Central memory CD4-positive, alpha-beta T cell (primary cell): ENCODE results near the gene UBE2E1.
"Not testable (repeated sequence)": the region's sequence is repeated elsewhere in the genome, so short reads cannot be mapped to it uniquely, and the experiment has no call there.

Experiments used
- DNase-seq: peaks from one replicate; pipeline ENCODE4 v3.0.0; 2022

Gene UBE2E1

GRCh38 chr3:23884481-23884880, 78.7 kb downstream of the UBE2E1 start:
- DNase-seq, result no peak

GRCh38 chr3:23885210-23885609, 79.5 kb downstream of the UBE2E1 start:
- no peak for DNase-seq

DNA sequence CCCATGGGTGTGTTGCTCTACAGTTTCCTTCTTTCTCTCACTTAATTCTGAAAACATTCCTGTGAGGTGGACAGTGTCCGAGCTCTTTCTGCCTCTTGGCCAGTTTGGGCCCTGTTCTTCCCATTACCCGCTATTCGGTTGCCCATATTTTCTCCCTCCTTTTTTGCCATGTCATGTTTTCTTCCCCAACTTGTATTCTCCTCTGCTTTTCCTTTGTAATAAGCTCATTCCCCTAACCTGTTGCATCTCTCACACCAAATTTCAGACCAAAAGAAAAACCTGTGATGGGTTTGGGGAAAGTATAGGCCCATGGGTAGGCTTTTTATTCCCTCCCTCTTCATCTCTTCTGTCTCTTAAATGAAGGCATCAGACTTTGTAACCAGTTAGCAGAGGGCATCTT, 80.6 kb downstream of the UBE2E1 start:
- no peak for DNase-seq

- DNase-seq, result peak; percentile 19
Measured at GRCh38 chr3:23888617-23889228, 83.0 kb downstream of the UBE2E1 start.

GRCh38 chr3:23889386-23889785, 83.6 kb downstream of the UBE2E1 start:
- no peak for DNase-seq

DNA sequence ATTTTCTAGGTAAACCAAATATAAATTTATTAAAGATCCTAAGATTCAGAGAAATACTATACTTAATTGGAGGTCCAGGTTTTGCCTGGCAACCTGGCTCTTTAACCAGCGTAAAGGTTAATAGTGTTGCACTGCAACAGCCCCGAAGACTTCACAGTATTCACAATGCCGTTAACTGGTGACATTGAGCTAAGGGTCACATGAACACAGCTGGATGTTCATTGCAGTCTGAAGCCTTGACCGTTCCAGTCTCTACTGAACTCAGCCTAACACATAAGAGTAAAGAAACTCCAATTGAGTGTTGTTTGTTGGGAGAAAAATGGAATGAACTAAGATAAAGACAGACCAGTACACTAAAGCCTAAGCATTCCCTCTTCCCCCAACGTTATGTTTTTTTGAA, 84.2 kb downstream of the UBE2E1 start:
- DNase-seq, result no peak

DNA sequence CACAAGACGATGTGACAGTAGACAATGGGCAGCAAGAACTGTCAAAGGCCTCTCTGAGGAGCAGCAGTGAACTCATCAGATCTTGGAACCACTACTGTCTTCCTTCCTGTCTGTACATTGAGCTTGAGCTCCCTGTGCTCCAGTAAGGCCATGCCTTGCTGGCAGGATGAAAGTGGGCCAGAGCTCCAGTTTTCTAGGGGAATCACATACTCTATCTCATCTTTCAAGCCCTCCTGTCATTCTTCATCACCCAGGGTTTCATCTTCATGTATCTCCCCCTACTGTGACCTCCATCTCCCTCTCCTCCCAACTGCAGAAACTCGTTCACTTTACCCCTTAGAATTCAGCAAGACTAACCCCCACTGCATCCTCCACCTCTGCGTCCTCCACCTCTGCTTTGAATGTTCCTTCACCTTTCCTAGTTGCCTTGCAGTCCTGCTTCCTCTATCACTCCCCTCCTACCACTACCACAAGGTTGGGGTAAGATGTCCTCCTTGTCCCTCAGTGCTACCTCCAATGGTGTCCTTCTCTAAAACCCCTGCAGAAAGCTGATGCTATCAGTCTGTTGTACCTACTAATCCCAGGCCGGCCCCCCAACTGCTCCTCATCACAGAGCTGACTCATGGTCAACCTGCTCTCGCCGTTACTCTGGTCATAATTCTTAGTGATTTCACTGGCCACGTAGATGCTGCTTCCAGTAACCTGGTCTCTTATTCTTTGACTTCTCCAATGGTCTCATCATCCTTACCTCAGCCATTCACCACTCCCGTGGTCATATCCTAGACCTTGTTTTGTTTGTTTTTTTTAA, 88.7 kb downstream of the UBE2E1 start:
- DNase-seq, result no peak

- DNase-seq, result no peak
Measured at GRCh38 chr3:23895181-23895580, 89.4 kb downstream of the UBE2E1 start.

GRCh38 chr3:23900744-23901143, 95.0 kb downstream of the UBE2E1 start:
- no peak for DNase-seq

DNA sequence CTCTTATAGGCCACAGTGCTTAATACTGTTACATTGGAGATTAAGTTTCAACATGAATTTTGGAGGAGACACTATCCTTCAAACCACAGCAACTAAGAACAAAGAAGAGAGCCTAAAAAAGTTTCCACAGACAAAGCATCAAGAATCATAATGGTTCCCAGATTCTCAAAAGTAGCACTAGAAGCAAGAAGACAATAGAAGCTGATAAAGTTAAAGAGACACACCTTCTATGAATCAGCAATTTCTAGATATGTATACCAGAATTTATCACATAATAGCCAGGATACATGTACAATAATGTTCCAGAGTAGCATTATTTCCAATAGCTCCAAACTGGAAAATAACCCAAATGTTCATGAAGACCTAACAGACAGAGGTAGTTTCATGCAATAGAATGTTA, 98.8 kb downstream of the UBE2E1 start:
- DNase-seq, result no peak

GRCh38 chr3:23909341-23909740, 103.6 kb downstream of the UBE2E1 start:
- DNase-seq, result no peak

DNA sequence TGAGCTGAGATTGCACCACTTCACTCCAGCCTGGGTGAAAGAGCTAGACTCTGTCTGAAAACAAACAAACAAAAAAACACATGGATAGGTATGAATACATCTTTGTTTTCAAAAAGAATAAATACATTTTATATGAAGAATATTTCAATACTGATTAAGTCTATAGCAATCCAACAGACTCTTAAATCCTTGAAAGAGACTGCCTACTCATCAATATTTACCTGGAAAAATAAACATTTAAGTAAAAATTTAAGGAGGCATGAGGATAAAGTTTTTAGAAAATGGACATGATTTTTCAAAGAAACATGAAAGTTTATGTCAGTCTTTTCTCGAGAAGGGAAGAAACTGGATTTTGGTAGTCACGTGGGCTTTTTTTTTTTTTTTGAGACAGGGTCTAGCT, 105.6 kb downstream of the UBE2E1 start:
- DNase-seq, result no peak

DNA sequence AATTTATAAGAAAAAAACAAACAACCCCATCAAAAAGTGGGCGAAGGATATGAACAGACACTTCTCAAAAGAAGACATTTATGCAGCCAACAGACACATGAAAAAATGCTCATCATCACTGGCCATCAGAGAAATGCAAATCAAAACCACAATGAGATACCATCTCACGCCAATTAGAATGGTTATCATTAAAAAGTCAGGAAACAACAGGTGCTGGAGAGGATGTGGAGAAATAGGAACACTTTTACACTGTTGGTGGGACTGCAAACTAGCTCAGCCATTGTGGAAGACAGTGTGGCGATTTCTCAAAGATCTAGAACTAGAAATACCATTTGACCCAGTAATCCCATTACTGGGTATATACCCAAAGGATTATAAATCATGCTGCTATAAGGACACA, 106.6 kb downstream of the UBE2E1 start:
- DNase-seq, result not testable (repeated sequence)

DNA sequence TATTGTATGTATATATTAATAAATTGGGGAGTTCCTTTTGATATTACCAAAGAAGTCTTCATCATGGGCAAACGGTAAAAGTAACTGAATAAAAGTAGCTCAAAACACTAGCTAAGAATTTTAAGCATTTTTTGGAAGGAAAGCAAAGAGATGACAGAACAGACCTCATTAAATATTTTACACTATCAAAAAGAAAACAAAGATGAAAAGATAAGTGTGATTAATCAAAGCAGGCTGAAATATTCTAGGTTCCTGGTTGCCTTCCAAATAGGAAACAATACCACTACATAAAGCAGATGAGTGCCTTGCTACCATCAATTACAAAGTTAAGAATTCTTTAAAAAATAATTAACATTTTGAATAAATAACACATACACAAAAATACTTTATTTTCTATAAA, 107.4 kb downstream of the UBE2E1 start:
- DNase-seq, result no peak

- no peak for DNase-seq
Measured at GRCh38 chr3:23913873-23914743, 108.4 kb downstream of the UBE2E1 start.

- no peak for DNase-seq
Measured at GRCh38 chr3:23915537-23916108, 109.9 kb downstream of the UBE2E1 start.

DNA sequence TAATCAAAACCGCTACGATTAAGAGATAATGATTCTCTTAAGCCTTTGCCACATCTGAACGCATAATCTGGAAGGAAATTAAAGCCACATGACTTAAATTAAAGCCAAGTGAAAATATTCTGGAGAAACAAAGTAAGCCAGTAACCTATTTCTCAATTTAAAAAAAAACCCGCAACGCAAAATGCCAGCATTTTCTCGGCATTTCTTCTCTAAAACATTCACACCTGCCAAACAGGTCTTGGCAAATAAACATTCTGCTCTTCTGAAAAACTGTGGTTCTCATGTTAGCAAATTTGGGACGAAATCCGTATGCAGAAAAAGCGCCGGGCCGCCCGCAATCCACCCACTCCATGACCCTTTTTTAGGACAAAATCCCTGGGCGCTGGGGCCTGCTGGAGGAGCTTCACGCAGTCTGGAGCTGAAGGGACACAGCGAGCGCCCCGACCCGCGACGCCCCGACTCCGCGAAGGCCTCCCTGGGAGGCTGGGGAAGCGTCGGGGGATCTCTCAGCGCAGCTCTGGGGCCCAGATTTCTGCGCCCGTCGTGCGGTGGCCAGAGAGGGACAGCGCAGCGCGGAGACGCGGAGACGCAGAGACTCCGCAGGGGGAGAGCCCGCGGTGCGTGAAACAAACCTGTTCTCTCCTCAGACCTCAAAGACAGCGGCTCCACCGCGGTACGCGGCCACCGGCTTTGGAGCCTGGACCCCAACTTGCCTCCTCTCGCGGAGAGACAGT, 110.6 kb downstream of the UBE2E1 start:
- no peak for DNase-seq

GRCh38 chr3:23916886-23917678, 111.3 kb downstream of the UBE2E1 start, which contains the start of the genes NKIRAS1 and RPL15:
NKIRAS1 (minus strand) TSS chr3:23916990; CDS start chr3:23910904, 6,086 bp downstream.
RPL15 (plus strand) TSS chr3:23917132; CDS start chr3:23917860, 728 bp downstream.
- peak; percentile 97 for DNase-seq

DNA sequence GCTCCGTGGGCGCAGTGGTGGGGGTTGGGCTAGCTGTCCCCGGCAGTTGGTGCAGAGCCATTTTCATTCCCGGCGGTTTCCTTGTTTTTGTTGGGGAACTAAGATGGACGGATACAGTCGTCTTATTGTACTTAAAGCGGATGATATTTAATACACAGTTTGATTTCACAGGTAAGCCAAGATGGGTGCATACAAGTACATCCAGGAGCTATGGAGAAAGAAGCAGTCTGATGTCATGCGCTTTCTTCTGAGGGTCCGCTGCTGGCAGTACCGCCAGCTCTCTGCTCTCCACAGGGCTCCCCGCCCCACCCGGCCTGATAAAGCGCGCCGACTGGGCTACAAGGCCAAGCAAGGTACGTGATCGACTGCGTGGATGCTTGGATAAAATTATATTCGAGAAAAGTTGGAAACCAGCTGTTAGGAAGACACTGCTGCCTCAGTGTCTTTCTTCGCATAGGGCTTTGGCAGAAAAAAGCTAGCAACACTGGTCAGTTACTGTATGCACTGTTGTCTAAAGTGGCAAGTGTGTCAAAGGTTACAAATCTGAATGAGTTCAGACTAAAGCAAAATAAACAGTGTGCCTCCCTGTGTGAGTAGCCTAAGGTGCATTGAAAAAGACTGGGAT, 112.0 kb downstream of the UBE2E1 start:
- DNase-seq, result not testable (repeated sequence)

GRCh38 chr3:23918331-23918730, 112.6 kb downstream of the UBE2E1 start:
- DNase-seq, result not testable (repeated sequence)

GRCh38 chr3:23919628-23920027, 113.9 kb downstream of the UBE2E1 start:
- no peak for DNase-seq
